Lung (tissue), 12 donors: ENCODE data around the gene ADAMTS8. TPM values are rescaled to one million over a fixed set of nuclear protein-coding genes. Genes with fewer than 3 reads are reported as not detected.

Experiments used
- ATAC-seq: fragments of 200-7000 bp; cut with Tn5 transposase; one replicate; pipeline ENCODE4 v1.9.1; 2020; ENCODE audit warnings: moderate number of reproducible peaks; ENCODE audit not compliant: insufficient read depth, low FRiP score
- DNase-seq, 3 donors: peaks; one replicate each; pipeline ENCODE4 v3.0.0-alpha.2; 2013 to 2017
- H3K27ac ChIP-seq, 2 donors: one replicate each; pipeline ENCODE4 v1.5.1; 2013; ENCODE audit warnings: mild to moderate bottlenecking in 2 of 2, moderate library complexity in 2 of 2, control low read depth in 1 of 2, inconsistent platforms in 1 of 2, low read depth in 1 of 2, low read length in 1 of 2
- H3K27me3 ChIP-seq, 3 donors: one replicate each; pipeline ENCODE4 v1.5.1; 2013; ENCODE audit warnings: low read length in 2 of 3; ENCODE audit not compliant: control insufficient read depth in 3 of 3, insufficient read depth in 3 of 3
- H3K36me3 ChIP-seq, 4 donors: one replicate each; pipeline ENCODE4 v1.5.1; 2013; ENCODE audit warnings: low read length in 4 of 4, mild to moderate bottlenecking in 1 of 4, moderate library complexity in 1 of 4; ENCODE audit not compliant: control insufficient read depth in 4 of 4, insufficient read depth in 4 of 4
- H3K4me1 ChIP-seq, 5 donors: one replicate each; pipeline ENCODE4 v1.5.1; 2013; ENCODE audit warnings: low read length in 5 of 5, mild to moderate bottlenecking in 2 of 5, moderate library complexity in 1 of 5; ENCODE audit not compliant: control insufficient read depth in 5 of 5, insufficient read depth in 5 of 5
- H3K4me3 ChIP-seq: one replicate; pipeline ENCODE4 v1.5.1; 2013; ENCODE audit warnings: mild to moderate bottlenecking, control low read depth, moderate library complexity
- H3K9ac ChIP-seq, 2 donors: one replicate each; pipeline ENCODE4 v1.5.1; 2013; ENCODE audit warnings: low read length in 2 of 2, control low read depth in 1 of 2; ENCODE audit not compliant: insufficient read depth in 1 of 2
- H3K9me3 ChIP-seq, 4 donors: one replicate each; pipeline ENCODE4 v1.5.1; 2013; ENCODE audit warnings: low read length in 3 of 4, mild to moderate bottlenecking in 1 of 4, moderate library complexity in 1 of 4; ENCODE audit not compliant: control insufficient read depth in 4 of 4, insufficient read depth in 3 of 4
- WGBS, 2 donors: extraction: QIAGEN DNeasy Blood & Tissue Kit; methylation state at CpG; one replicate each; pipeline ENCODE4 v1.1.7; 2013; 5-methylcytosine and 5-hydroxymethylcytosine counted together
- polyA plus RNA-seq, 2 donors: library from polyadenylated mRNA; stranded (reverse); fragments of 200-250 nt; gene quantifications; one replicate each; pipeline ENCODE4 v1.2.1, GENCODE V29; 2013
- total RNA-seq, 2 donors: library from RNA; depleted of rRNA in 1 of 2; stranded (reverse); fragments of >200 nt in 1 of 2; gene quantifications; one replicate each; pipeline ENCODE4 v1.2.1, GENCODE V29; 2014 to 2021
- TF ChIP-seq, protein P1 (sequence below): IDR thresholded peaks from 2 replicates; pipeline ENCODE4 v1.5.1; 2012; ENCODE audit warnings: mild to moderate bottlenecking; ENCODE audit errors: control extremely low read depth, extremely low read depth
- donor health status: control.
- donor health status: control.
- donor health status: Bipolar disorder and iron deficiency.
- donor health status: healthy.
- donor health status: DM: yes; HTN: yes; CAD: no.

The ADAMTS8 gene
- total and polyA plus RNA-seq, 4 donors, result 11.3 to 47.7 (median 22.1) TPM

- DNase-seq, result peak in 1 of 3 donors; percentile 53
- H3K9ac ChIP-seq, result no peak overlapping the region
- ATAC-seq, result no peak
Observed at GRCh38 chr11:130407978-130408377, 20.4 kb downstream of the ADAMTS8 start.

GRCh38 chr11:130405428-130405827, 23.0 kb downstream of the ADAMTS8 start:
- H3K9me3 ChIP-seq, result no peaks in the 10 kb centered on the region
- DNase-seq (no peak), ATAC-seq (no peak)
- H3K9ac ChIP-seq, result no peak overlapping the region
- H3K36me3 ChIP-seq, result no peaks in the 10 kb centered on the region
- no peak overlapping the region for H3K4me3 ChIP-seq
- peaks cover 0 to 28% (median 3%) of the 10 kb centered on the region in 5 donors for H3K4me1 ChIP-seq
- no peaks in the 10 kb centered on the region for H3K27me3 ChIP-seq
- 93 to 95% methylated on average over 11 of the region's 11 CpGs for WGBS, 2 donors
- no peak overlapping the region for H3K27ac ChIP-seq
- TF ChIP-seq, protein P1, sequence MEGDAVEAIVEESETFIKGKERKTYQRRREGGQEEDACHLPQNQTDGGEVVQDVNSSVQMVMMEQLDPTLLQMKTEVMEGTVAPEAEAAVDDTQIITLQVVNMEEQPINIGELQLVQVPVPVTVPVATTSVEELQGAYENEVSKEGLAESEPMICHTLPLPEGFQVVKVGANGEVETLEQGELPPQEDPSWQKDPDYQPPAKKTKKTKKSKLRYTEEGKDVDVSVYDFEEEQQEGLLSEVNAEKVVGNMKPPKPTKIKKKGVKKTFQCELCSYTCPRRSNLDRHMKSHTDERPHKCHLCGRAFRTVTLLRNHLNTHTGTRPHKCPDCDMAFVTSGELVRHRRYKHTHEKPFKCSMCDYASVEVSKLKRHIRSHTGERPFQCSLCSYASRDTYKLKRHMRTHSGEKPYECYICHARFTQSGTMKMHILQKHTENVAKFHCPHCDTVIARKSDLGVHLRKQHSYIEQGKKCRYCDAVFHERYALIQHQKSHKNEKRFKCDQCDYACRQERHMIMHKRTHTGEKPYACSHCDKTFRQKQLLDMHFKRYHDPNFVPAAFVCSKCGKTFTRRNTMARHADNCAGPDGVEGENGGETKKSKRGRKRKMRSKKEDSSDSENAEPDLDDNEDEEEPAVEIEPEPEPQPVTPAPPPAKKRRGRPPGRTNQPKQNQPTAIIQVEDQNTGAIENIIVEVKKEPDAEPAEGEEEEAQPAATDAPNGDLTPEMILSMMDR, result no peak

More at GRCh38 chr11:130407978-130408377, 20.4 kb downstream of the ADAMTS8 start:
- no peaks in the 10 kb centered on the region for H3K36me3 ChIP-seq
- no peak overlapping the region for H3K4me3 ChIP-seq
- 63 to 76% methylated on average over 7 of the region's 7 CpGs for WGBS, 2 donors
- H3K27me3 ChIP-seq, result no peaks in the 10 kb centered on the region
- H3K4me1 ChIP-seq, result peaks cover 0 to 17% (median 3%) of the 10 kb centered on the region in 5 donors
- TF ChIP-seq, protein P1, result no peak
- H3K9me3 ChIP-seq, result no peaks in the 10 kb centered on the region
- H3K27ac ChIP-seq, result no peak overlapping the region

GRCh38 chr11:130404727-130405126, 23.7 kb downstream of the ADAMTS8 start:
- Histone ChIP-seq H3K36me3 (no peaks in the 10 kb centered on the region), H3K4me1 (peaks cover 0 to 28% (median 7%) of the 10 kb centered on the region in 5 donors), H3K27ac (no peak overlapping the region), H3K27me3 (no peaks in the 10 kb centered on the region), H3K9me3 (no peaks in the 10 kb centered on the region), H3K9ac (no peak overlapping the region), H3K4me3 (no peak overlapping the region)
- DNase-seq, result no peak
- WGBS, 2 donors, result 79 to 88% methylated on average over 5 of the region's 5 CpGs
- TF ChIP-seq, protein P1, result no peak
- no peak for ATAC-seq

DNA sequence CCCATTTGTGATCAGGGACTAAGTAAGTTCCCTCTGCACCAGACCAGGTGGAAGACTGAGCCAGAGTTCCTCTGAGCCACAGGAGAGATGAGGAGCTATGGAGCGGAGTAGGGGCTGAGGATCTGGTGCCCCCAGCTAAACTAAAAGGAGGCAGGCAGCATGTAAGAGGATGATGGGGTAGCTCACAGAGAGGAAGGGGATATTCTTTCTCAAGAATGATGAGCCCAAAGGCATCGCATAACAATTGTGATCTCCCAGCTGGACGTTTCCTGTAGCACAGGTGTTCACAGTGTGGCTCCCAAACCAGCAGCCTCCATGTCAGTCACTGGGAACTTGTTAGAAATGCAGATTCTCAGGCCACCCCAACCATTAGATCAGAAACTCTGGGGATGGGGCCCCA, 24.4 kb downstream of the ADAMTS8 start:
- H3K9me3 ChIP-seq, result no peaks in the 10 kb centered on the region
- no peak for ATAC-seq
- WGBS, 2 donors, result 86 to 94% methylated on average over 3 of the region's 3 CpGs

More for the DNA sequence above, 24.4 kb downstream of the ADAMTS8 start:
- H3K9ac ChIP-seq, result no peak overlapping the region
- TF ChIP-seq, protein P1, result no peak
- DNase-seq, result peak in 1 of 3 donors; percentile 13
- no peak overlapping the region for H3K4me3 ChIP-seq
- peaks cover 0 to 28% (median 7%) of the 10 kb centered on the region in 5 donors for H3K4me1 ChIP-seq
- peak overlapping the region in 1 of 2 donors; percentile 67 for H3K27ac ChIP-seq
- no peaks in the 10 kb centered on the region for H3K36me3 ChIP-seq
- no peaks in the 10 kb centered on the region for H3K27me3 ChIP-seq
